Astrocyte (in vitro differentiated cells and primary cell): ENCODE data around the gene GKN2. TPM values are rescaled to one million over a fixed set of nuclear protein-coding genes. Genes with fewer than 3 reads are reported as not detected.

Experiments
- DNase-seq: peaks from one replicate; pipeline ENCODE4 v3.0.0-alpha.2; 2010; ENCODE audit warnings: low read depth
- FAIRE-seq: peaks from 2 replicates; lab custom pipeline; 2011; peaks lifted over from hg19 to GRCh38; lab: Jason Lieb, UNC
- H2AFZ ChIP-seq: 2 replicates; pipeline ENCODE4 v1.6.0; 2012; ENCODE audit warnings: low read depth, low read length, inconsistent platforms
- H3K27ac ChIP-seq: 2 replicates; pipeline ENCODE4 v1.5.1; 2011; ENCODE audit warnings: low read depth, low read length, inconsistent platforms
- H3K27me3 ChIP-seq: 2 replicates; pipeline ENCODE4 v1.6.0; 2011; ENCODE audit warnings: low read length, inconsistent platforms; ENCODE audit not compliant: insufficient read depth
- H3K36me3 ChIP-seq: 2 replicates; pipeline ENCODE4 v1.5.1; 2011; ENCODE audit warnings: low read length, inconsistent platforms; ENCODE audit not compliant: insufficient read depth
- H3K4me1 ChIP-seq: 2 replicates; pipeline ENCODE4 v1.5.1; 2011; ENCODE audit warnings: low read length, inconsistent platforms; ENCODE audit not compliant: insufficient read depth
- H3K4me2 ChIP-seq: 2 replicates; pipeline ENCODE4 v1.6.0; 2012; ENCODE audit warnings: low read length, inconsistent platforms
- H3K4me3 ChIP-seq: 2 replicates; pipeline ENCODE4 v1.5.1; 2011; ENCODE audit warnings: low read depth, mild to moderate bottlenecking, low read length, inconsistent platforms; ENCODE audit not compliant: insufficient read depth
- H3K79me2 ChIP-seq: 2 replicates; pipeline ENCODE4 v1.6.0; 2012; ENCODE audit warnings: mild to moderate bottlenecking, low read length, inconsistent platforms; ENCODE audit not compliant: insufficient read depth
- H3K9ac ChIP-seq: 2 replicates; pipeline ENCODE4 v1.6.0; 2012; ENCODE audit warnings: mild to moderate bottlenecking, low read length, inconsistent platforms
- H3K9me3 ChIP-seq: 2 replicates; pipeline ENCODE4 v1.5.1; 2012; ENCODE audit warnings: low read depth, mild to moderate bottlenecking, low read length, inconsistent platforms; ENCODE audit not compliant: insufficient read depth
- H4K20me1 ChIP-seq: 2 replicates; pipeline ENCODE4 v1.6.0; 2012; ENCODE audit warnings: low read length, inconsistent platforms; ENCODE audit not compliant: insufficient read depth
- H3K27ac Mint-ChIP-seq: one replicate; pipeline ENCODE4 v1.8.0; 2021; ENCODE audit warnings: mild to moderate bottlenecking, mixed read lengths; ENCODE audit not compliant: unreplicated experiment
- H3K27me3 Mint-ChIP-seq: one replicate; pipeline ENCODE4 v1.8.0; 2021; ENCODE audit warnings: low read depth, mixed read lengths; ENCODE audit not compliant: unreplicated experiment
- H3K36me3 Mint-ChIP-seq: one replicate; pipeline ENCODE4 v1.8.0; 2021; ENCODE audit warnings: low read depth, mixed read lengths; ENCODE audit not compliant: unreplicated experiment
- H3K4me1 Mint-ChIP-seq: one replicate; pipeline ENCODE4 v1.8.0; 2021; ENCODE audit warnings: low read depth, mixed read lengths; ENCODE audit not compliant: unreplicated experiment
- H3K4me3 Mint-ChIP-seq: one replicate; pipeline ENCODE4 v1.8.0; 2021; ENCODE audit warnings: mild to moderate bottlenecking, moderate library complexity, mixed read lengths; ENCODE audit not compliant: unreplicated experiment
- H3K9me3 Mint-ChIP-seq: one replicate; pipeline ENCODE4 v1.8.0; 2021; ENCODE audit warnings: mild to moderate bottlenecking, mixed read lengths; ENCODE audit not compliant: unreplicated experiment
- CTCF ChIP-seq: IDR thresholded peaks from 2 replicates; pipeline ENCODE4 v1.5.1; 2011; ENCODE audit warnings: low read depth, mild to moderate bottlenecking, inconsistent platforms, low read length, moderate library complexity; ENCODE audit not compliant: insufficient read depth
- EZH2 ChIP-seq: IDR thresholded peaks from 2 replicates; pipeline ENCODE4 v1.6.1; 2012; ENCODE audit warnings: mild to moderate bottlenecking, low read length, inconsistent platforms; ENCODE audit not compliant: insufficient read depth
- total RNA-seq: library from RNA; stranded (reverse); gene quantifications from 2 replicates; pipeline ENCODE4 v1.2.1, GENCODE V29; 2021

The GKN2 gene
- total RNA-seq, 1 donor from 2014 or later: not detected

GRCh38 chr2:68909793-68910674 lies 42.7 kb downstream of the GKN2 start:
- Mint-ChIP-seq H3K36me3 (no peaks in the 10 kb centered on the region), H3K27ac (no peak overlapping the region), H3K4me3 (no peak overlapping the region), H3K9me3 (no peaks in the 10 kb centered on the region), H3K4me1 (peaks cover 10% of the 10 kb centered on the region), H3K27me3 (no peaks in the 10 kb centered on the region)
- Histone ChIP-seq H3K9ac (no peak overlapping the region), H3K9me3 (no peaks in the 10 kb centered on the region), H3K36me3 (no peaks in the 10 kb centered on the region), H2AFZ (no peak overlapping the region), H3K4me1 (peaks cover 12% of the 10 kb centered on the region), H4K20me1 (no peaks in the 10 kb centered on the region), H3K27me3 (no peaks in the 10 kb centered on the region), H3K4me3 (no peak overlapping the region), H3K27ac (no peak overlapping the region), H3K79me2 (no peaks in the 10 kb centered on the region), H3K4me2 (no peak overlapping the region)
- peak; percentile 49 for DNase-seq
- no peak for FAIRE-seq
- TF ChIP-seq CTCF: peak; percentile 87
- no peak for TF ChIP-seq EZH2

GRCh38 chr2:68908392-68908970 lies 44.2 kb downstream of the GKN2 start:
- Histone ChIP-seq H3K9me3 (no peaks in the 10 kb centered on the region), H3K9ac (peak overlapping the region; percentile 34), H3K27ac (peak overlapping the region; percentile 59), H3K4me2 (peak overlapping the region; percentile 38), H3K4me1 (peaks cover 12% of the 10 kb centered on the region), H3K27me3 (no peaks in the 10 kb centered on the region), H4K20me1 (no peaks in the 10 kb centered on the region), H3K4me3 (no peak overlapping the region), H2AFZ (peak overlapping the region; percentile 65), H3K36me3 (no peaks in the 10 kb centered on the region), H3K79me2 (no peaks in the 10 kb centered on the region)
- FAIRE-seq (no peak), DNase-seq (peak; percentile 94)
- no peaks in the 10 kb centered on the region for H3K27me3 Mint-ChIP-seq
- no peak overlapping the region for H3K27ac Mint-ChIP-seq
- no peak overlapping the region for H3K4me3 Mint-ChIP-seq
- TF ChIP-seq EZH2 (no peak), CTCF (no peak)
- no peaks in the 10 kb centered on the region for H3K36me3 Mint-ChIP-seq
- H3K9me3 Mint-ChIP-seq: peaks cover 3% of the 10 kb centered on the region
- H3K4me1 Mint-ChIP-seq: peaks cover 10% of the 10 kb centered on the region

- Histone ChIP-seq H2AFZ (no peak overlapping the region), H3K4me2 (no peak overlapping the region), H3K4me3 (no peak overlapping the region), H3K9ac (no peak overlapping the region), H3K4me1 (peaks cover 12% of the 10 kb centered on the region), H3K9me3 (no peaks in the 10 kb centered on the region), H3K27me3 (no peaks in the 10 kb centered on the region), H3K36me3 (no peaks in the 10 kb centered on the region), H3K79me2 (no peaks in the 10 kb centered on the region), H3K27ac (no peak overlapping the region), H4K20me1 (no peaks in the 10 kb centered on the region)
- DNase-seq: no peak
- no peaks in the 10 kb centered on the region for H3K36me3 Mint-ChIP-seq
- no peaks in the 10 kb centered on the region for H3K27me3 Mint-ChIP-seq
- FAIRE-seq: no peak
- no peak overlapping the region for H3K27ac Mint-ChIP-seq
- H3K4me3 Mint-ChIP-seq: no peak overlapping the region
- H3K9me3 Mint-ChIP-seq: peaks cover 3% of the 10 kb centered on the region
- peaks cover 10% of the 10 kb centered on the region for H3K4me1 Mint-ChIP-seq
- TF ChIP-seq CTCF: no peak
- TF ChIP-seq EZH2: no peak
These were observed 44.8 kb downstream of the GKN2 start for GRCh38 chr2:68907920-68908253.
